ENCODE data around the gene BBOF1.
A peak's percentile ranks its signal among the peaks of the same experiment; 100 is the strongest.

Gene BBOF1

DNA sequence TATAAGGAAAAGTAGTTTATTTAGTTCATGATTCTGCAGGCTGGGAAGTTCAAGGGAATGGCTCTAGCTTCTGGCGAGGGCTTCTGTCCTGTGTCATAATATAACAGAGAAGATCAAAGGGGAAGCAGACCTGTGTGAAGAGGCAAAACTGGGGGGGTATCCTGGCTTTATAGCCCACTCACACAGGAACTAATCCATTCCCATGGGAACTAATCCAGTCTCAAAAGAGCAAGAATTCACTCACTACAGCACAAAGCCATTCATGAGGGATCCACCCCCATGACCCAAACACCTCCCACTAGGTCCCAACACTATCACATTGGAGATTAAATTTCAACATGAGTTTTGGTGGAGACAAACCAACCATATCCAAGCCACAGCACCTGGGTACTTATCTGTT, 58.3 kb downstream of the BBOF1 start:
- H3K36me3 ChIP-seq (ENCODE audit: control insufficient read depth, insufficient read depth, low read length) = peaks cover under 1% of the 10 kb centered on the region; the same call in 1 of the 2 replicates
- H3K4me3 ChIP-seq (ENCODE audit: low read depth, low read length) = no peak overlapping the region
- H3K27ac ChIP-seq (ENCODE audit: low read depth, low read length) = no peak overlapping the region
- H3K9ac ChIP-seq (ENCODE audit: low read depth, low read length) = no peak overlapping the region
- H3K4me1 ChIP-seq (ENCODE audit: control insufficient read depth, insufficient read depth, low read length) = no peaks in the 10 kb centered on the region
- H3K9me3 ChIP-seq (ENCODE audit: control insufficient read depth, insufficient read depth, low read length) = no peaks in the 10 kb centered on the region
- H3K27me3 ChIP-seq (ENCODE audit: control insufficient read depth, insufficient read depth, low read length) = no peaks in the 10 kb centered on the region

DNA sequence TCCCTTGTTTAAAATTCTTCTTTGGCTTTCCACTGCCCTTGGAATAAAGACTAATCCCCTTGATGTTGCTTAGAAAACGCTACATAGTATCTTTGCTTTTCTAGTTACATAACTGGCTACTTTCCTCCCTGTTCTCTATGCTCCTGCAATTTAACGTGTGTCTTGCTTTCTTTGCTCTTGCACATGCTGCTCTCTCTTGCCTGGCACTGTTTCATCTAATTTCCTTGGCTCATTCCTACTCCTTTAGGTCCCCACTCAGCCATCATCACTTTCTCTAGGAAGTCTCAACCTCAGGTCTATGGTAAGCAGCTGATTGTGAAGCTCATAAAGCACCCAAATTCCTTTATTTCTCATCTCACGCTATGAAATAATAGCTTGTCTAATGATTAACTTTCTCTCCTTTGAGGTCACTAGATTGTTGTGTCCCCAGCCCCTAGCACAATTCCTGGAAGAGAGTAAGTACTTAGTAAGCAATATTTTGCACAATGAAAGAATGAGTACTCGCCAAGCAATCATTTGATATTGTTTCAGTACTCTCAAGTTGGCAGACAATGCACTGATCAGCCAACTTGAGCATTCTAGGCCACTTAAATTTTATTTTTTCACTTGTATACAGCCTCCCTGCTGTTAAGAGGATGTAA, 61.8 kb downstream of the BBOF1 start:
- H3K36me3 ChIP-seq (ENCODE audit: control insufficient read depth, insufficient read depth, low read length) = no peaks in the 10 kb centered on the region
- no peak overlapping the region for H3K9ac ChIP-seq (ENCODE audit: low read depth, low read length)
- H3K27ac ChIP-seq (ENCODE audit: low read depth, low read length) = no peak overlapping the region
- peaks cover 10% of the 10 kb centered on the region for H3K4me1 ChIP-seq (ENCODE audit: control insufficient read depth, insufficient read depth, low read length)
- no peaks in the 10 kb centered on the region for H3K9me3 ChIP-seq (ENCODE audit: control insufficient read depth, insufficient read depth, low read length)
- no peaks in the 10 kb centered on the region for H3K27me3 ChIP-seq (ENCODE audit: control insufficient read depth, insufficient read depth, low read length)
- H3K4me3 ChIP-seq (ENCODE audit: low read depth, low read length) = no peak overlapping the region

DNA sequence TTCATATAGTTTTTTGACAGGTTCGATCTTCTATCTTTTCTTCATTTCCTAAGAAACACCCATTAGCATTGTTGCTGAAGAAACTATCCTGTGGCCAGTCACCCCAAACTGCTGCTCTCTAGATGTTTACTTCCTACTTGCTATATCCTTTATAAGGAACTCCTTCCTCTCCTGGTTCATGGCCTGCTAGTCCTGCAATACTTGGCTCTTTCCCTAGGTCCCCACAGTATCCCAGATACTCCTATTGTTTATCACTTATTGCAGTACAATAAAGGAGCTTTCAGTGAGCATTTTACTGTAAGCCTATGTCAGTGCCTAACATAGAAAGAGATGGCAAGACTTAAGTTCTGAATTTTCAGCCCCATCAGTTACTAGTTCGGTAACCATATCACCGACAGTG, 62.3 kb downstream of the BBOF1 start:
- Histone ChIP-seq H3K9me3 (ENCODE audit: control insufficient read depth, insufficient read depth, low read length) (no peaks in the 10 kb centered on the region), H3K27me3 (ENCODE audit: control insufficient read depth, insufficient read depth, low read length) (no peaks in the 10 kb centered on the region), H3K4me3 (ENCODE audit: low read depth, low read length) (no peak overlapping the region), H3K27ac (ENCODE audit: low read depth, low read length) (no peak overlapping the region), H3K4me1 (ENCODE audit: control insufficient read depth, insufficient read depth, low read length) (peaks cover 12% of the 10 kb centered on the region), H3K36me3 (ENCODE audit: control insufficient read depth, insufficient read depth, low read length) (no peaks in the 10 kb centered on the region), H3K9ac (ENCODE audit: low read depth, low read length) (no peak overlapping the region)

DNA sequence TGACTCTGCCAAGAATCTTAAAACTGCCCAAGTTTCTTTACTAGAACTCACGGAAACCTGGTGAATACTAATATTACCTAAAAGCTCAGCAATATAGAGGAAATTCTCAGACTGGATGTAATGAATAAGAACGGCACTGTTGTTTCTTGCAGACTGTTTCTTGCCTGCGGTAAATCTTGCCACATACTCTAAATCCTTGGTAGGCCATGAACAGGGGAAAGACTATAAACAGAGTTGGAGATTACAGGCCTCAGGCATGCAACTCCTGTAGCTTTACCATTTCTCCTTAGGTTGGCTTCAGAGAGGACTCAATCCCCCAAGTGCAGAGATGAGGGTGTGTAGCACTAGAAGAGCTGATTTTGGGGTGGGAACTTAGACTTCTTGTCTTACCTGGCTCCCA, 64.0 kb downstream of the BBOF1 start:
- H3K4me3 ChIP-seq (ENCODE audit: low read depth, low read length) = peak overlapping the region; percentile 92
- H3K4me1 ChIP-seq (ENCODE audit: control insufficient read depth, insufficient read depth, low read length) = peaks cover 12% of the 10 kb centered on the region
- peak overlapping the region; percentile 92 for H3K27ac ChIP-seq (ENCODE audit: low read depth, low read length)
- no peaks in the 10 kb centered on the region for H3K9me3 ChIP-seq (ENCODE audit: control insufficient read depth, insufficient read depth, low read length)
- H3K27me3 ChIP-seq (ENCODE audit: control insufficient read depth, insufficient read depth, low read length) = no peaks in the 10 kb centered on the region
- no peaks in the 10 kb centered on the region for H3K36me3 ChIP-seq (ENCODE audit: control insufficient read depth, insufficient read depth, low read length)
- H3K9ac ChIP-seq (ENCODE audit: low read depth, low read length) = peak overlapping the region; percentile 86

DNA sequence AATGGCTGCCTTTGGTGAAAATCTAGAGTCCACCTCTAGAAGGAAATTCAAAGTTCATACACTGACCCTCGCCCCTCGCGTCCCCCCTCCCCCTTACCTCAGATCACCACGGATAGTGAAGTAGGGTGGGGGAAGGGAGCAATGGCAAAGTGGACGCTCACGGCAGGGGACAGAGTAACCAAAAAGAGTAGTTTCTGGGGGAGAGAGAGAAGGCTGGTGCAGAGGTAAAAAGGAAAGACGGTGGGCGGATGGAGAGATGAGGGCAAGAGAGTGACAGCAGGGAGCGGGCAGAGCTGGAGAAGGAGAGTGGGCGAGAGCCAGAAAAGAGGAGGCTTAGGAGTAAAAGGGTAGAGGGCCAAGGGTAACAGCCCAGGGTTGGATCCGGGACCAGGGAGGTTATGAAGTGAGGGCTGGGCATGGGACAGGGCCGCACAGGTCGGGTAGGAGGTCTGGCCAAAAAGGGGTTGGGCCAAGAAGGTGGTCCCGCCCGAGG, 64.7 kb downstream of the BBOF1 start:
- Histone ChIP-seq H3K9me3 (ENCODE audit: control insufficient read depth, insufficient read depth, low read length) (no peaks in the 10 kb centered on the region), H3K27me3 (ENCODE audit: control insufficient read depth, insufficient read depth, low read length) (no peaks in the 10 kb centered on the region), H3K9ac (ENCODE audit: low read depth, low read length) (peak overlapping the region; percentile 86), H3K27ac (ENCODE audit: low read depth, low read length) (peak overlapping the region; percentile 92), H3K36me3 (ENCODE audit: control insufficient read depth, insufficient read depth, low read length) (no peaks in the 10 kb centered on the region), H3K4me1 (ENCODE audit: control insufficient read depth, insufficient read depth, low read length) (peaks cover 12% of the 10 kb centered on the region), H3K4me3 (ENCODE audit: low read depth, low read length) (peak overlapping the region; percentile 92)

DNA sequence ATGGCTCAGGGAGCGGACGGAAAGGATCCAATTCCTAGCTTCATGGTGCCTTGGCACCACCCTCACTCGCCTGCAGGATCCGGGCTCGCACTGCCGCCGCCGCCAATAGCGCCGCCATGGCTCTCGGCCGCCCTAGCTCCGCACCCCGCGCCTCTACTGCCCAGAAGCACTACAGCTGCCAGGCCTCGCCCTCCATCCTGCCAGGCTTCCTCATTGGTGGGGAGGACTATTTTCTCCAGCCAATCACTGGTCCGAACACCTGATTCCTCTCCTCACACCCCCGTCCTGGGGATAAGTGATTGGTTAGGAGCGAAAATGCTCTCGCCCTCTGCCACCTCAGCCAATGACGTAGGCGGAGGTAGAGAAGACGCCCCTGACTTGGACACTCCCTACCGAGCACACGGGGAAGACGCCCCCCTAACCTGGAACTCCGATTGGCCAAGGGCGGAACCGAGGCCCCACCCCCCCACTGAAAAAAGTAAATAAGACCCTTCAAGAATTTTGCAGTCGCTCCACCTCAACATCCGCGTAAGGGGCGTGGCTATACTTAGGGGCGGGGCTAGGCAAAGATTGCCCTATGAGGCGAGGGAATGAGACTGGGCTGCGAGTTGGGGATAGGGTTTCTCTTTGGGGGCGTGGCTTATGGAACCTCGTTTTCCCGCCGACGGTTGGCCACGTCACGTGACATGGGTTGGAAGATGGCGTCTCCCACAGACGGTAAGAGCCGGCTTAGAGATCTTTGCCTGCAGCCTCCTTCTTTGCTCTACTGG, 65.3 kb downstream of the BBOF1 start, which contains the start of the genes ALDH6A1 and LIN52:
ALDH6A1 (minus strand) TSS at position 177 of the 770 bp plus-strand sequence; CDS start at position 118, 59 bp downstream.
LIN52 (plus strand) TSS at position 680 of the 770 bp plus-strand sequence; CDS start at position 699, 19 bp downstream.
- Histone ChIP-seq H3K36me3 (ENCODE audit: control insufficient read depth, insufficient read depth, low read length) (no peaks in the 10 kb centered on the region), H3K9me3 (ENCODE audit: control insufficient read depth, insufficient read depth, low read length) (no peaks in the 10 kb centered on the region), H3K9ac (ENCODE audit: low read depth, low read length) (peak within 1 kb of the TSS; percentile 96), H3K27ac (ENCODE audit: low read depth, low read length) (peak within 1 kb of the TSS; percentile 92), H3K4me3 (ENCODE audit: low read depth, low read length) (peak within 1 kb of the TSS; percentile 92), H3K4me1 (ENCODE audit: control insufficient read depth, insufficient read depth, low read length) (peaks cover 12% of the 10 kb centered on the region), H3K27me3 (ENCODE audit: control insufficient read depth, insufficient read depth, low read length) (no peaks in the 10 kb centered on the region)

DNA sequence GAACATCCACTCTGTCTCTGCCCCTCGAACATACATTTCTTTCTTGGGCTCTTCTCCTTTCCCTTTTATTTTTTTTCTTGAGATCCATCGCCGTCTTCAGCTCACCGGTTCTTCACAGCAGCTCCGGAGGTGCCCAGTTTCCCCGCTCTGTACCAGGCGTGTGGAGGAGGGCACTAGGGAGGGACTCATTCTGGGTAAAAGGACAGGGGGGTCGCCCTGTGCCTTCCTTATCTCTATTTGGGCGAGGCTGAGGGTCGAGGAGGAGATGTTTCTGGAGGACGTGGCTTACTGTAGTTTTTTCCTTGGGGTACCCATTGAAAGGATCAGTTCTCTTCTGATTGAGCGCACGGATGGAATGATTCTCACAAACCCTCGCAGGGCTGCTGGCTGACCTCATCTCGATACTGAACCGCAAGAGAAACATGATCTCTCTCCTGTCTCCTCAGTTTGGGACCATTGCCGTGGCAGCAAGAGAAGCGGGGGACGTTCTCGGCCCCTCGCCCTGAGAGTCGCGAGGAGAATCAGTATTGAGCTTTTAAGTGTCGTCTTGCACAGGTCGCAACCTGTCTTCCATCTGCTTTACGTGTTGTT, 66.0 kb downstream of the BBOF1 start:
- Histone ChIP-seq H3K4me1 (ENCODE audit: control insufficient read depth, insufficient read depth, low read length) (peaks cover 12% of the 10 kb centered on the region), H3K4me3 (ENCODE audit: low read depth, low read length) (peak overlapping the region; percentile 92), H3K9ac (ENCODE audit: low read depth, low read length) (peak overlapping the region; percentile 96), H3K27ac (ENCODE audit: low read depth, low read length) (peak overlapping the region; percentile 90), H3K36me3 (ENCODE audit: control insufficient read depth, insufficient read depth, low read length) (no peaks in the 10 kb centered on the region), H3K9me3 (ENCODE audit: control insufficient read depth, insufficient read depth, low read length) (no peaks in the 10 kb centered on the region), H3K27me3 (ENCODE audit: control insufficient read depth, insufficient read depth, low read length) (no peaks in the 10 kb centered on the region)

DNA sequence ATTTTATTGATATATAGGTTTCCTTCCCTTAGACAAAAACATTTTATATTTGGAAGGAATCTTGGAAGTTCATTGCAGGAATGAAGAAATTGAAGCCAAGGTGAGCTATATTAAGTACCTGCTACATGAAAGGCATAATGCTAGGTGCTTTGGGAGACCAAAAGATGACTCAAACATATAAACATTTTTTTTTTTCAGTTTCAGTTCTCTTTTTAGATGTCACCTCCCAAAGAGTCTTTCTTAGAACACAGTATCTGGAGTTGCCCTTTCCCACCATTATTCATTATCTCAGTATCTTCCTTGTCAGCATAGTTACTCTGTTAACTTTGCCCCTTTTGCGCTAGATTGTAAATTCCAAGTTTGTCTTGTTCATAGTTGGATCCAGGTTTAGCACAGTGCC, 66.7 kb downstream of the BBOF1 start:
- peak overlapping the region; percentile 92 for H3K4me3 ChIP-seq (ENCODE audit: low read depth, low read length)
- H3K9me3 ChIP-seq (ENCODE audit: control insufficient read depth, insufficient read depth, low read length) = no peaks in the 10 kb centered on the region
- H3K36me3 ChIP-seq (ENCODE audit: control insufficient read depth, insufficient read depth, low read length) = peaks cover 3% of the 10 kb centered on the region; the same call in 1 of the 2 replicates
- peak overlapping the region; percentile 90 for H3K27ac ChIP-seq (ENCODE audit: low read depth, low read length)
- peaks cover 12% of the 10 kb centered on the region for H3K4me1 ChIP-seq (ENCODE audit: control insufficient read depth, insufficient read depth, low read length)
- no peaks in the 10 kb centered on the region for H3K27me3 ChIP-seq (ENCODE audit: control insufficient read depth, insufficient read depth, low read length)
- peak overlapping the region; percentile 96 for H3K9ac ChIP-seq (ENCODE audit: low read depth, low read length)

DNA sequence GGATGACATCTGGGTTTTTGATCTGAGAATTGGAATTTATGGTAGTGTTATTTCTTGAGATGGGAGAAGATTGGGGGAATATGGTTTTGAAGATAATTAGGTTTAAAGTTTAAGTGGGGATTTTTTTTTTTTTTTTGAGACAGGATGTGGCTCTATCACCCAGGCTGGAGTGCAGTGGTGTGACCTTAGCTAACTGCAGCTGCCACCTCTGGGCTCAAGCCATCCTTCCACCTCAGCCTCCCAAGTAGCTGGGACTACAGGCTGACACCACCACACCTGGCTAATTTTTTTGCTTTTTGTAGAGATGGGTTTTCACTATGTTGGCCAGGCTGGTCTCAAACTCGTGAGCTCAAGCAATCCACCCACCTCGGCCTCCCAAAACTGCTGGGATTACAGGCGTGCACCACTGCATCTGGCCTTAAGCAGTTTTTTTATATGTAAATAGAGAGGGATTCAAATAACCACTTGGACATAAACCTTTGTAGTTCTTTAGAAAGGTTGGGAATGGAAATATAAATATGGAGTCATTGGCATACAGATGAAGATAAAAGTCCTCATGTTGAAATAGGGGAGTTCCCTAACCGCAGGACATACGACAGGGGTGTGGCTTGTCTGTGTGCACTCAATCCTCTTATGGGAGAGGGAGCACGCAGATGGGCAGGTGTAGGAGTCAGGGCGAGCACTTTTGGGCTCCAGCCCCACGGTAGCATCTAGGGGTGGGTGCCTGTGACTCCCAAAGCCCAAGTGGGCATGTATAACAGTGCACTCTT, 70.3 kb downstream of the BBOF1 start:
- Histone ChIP-seq H3K27me3 (ENCODE audit: control insufficient read depth, insufficient read depth, low read length) (no peaks in the 10 kb centered on the region), H3K27ac (ENCODE audit: low read depth, low read length) (no peak overlapping the region), H3K36me3 (ENCODE audit: control insufficient read depth, insufficient read depth, low read length) (peaks cover 20% of the 10 kb centered on the region), H3K4me3 (ENCODE audit: low read depth, low read length) (no peak overlapping the region), H3K9ac (ENCODE audit: low read depth, low read length) (no peak overlapping the region), H3K4me1 (ENCODE audit: control insufficient read depth, insufficient read depth, low read length) (peaks cover 6% of the 10 kb centered on the region; the same call in 1 of the 2 replicates), H3K9me3 (ENCODE audit: control insufficient read depth, insufficient read depth, low read length) (no peaks in the 10 kb centered on the region)

DNA sequence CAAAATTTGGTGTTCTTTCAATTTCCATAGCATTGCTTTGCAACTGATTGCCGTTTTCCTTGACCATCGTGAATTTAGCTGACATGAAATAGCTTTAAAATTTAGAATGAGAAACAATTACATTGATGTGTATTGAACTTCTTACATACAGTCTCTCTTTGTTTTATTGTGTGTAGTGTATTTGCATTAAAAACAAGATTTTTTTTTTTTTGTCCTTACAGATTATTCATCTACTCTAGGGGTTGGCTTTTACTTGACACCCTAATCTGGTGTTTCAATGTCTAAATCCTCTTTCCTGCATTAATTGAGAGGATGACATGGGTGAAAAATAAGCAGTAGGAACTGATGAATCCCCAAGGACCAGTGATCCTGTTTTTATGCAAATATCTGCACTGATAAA, 86.2 kb downstream of the BBOF1 start:
- Histone ChIP-seq H3K36me3 (ENCODE audit: control insufficient read depth, insufficient read depth, low read length) (peaks cover 68% of the 10 kb centered on the region), H3K9me3 (ENCODE audit: control insufficient read depth, insufficient read depth, low read length) (no peaks in the 10 kb centered on the region), H3K27ac (ENCODE audit: low read depth, low read length) (no peak overlapping the region), H3K9ac (ENCODE audit: low read depth, low read length) (no peak overlapping the region), H3K27me3 (ENCODE audit: control insufficient read depth, insufficient read depth, low read length) (no peaks in the 10 kb centered on the region), H3K4me1 (ENCODE audit: control insufficient read depth, insufficient read depth, low read length) (peaks cover 9% of the 10 kb centered on the region; the same call in 1 of the 2 replicates), H3K4me3 (ENCODE audit: low read depth, low read length) (no peak overlapping the region)
